HG03135 (cell line): ENCODE results near the gene KCNQ5.

ENCODE experiments used
- ATAC-seq: cut with Tn5 transposase; IDR thresholded peaks from one replicate; pipeline ENCODE4 v1.9.1; 2021; ENCODE audit warnings: mild to moderate bottlenecking, moderate library complexity; ENCODE audit not compliant: unreplicated experiment

The KCNQ5 gene

GRCh38 chr6:72832271-72832670 is 210.4 kb downstream of the KCNQ5 start:
- ATAC-seq, result no peak

DNA sequence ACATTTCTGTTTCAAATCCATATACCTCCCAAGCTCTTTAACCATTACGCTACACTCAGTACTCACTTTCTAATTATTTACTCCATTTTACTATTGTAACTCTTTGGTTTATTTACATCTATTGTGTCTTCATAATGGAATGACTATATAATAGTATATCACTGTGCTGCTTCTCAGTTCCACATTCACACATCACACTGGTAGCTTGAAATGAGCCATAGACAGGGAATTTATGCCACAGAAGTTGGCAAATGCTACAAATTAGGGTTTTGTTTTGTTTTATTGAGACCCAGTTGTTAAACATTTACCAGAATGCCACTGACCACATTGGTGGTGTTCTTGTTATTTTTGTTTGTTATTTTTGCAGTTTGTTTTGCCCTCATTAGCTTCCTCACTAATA is 213.9 kb downstream of the KCNQ5 start:
- ATAC-seq, result no peak

DNA sequence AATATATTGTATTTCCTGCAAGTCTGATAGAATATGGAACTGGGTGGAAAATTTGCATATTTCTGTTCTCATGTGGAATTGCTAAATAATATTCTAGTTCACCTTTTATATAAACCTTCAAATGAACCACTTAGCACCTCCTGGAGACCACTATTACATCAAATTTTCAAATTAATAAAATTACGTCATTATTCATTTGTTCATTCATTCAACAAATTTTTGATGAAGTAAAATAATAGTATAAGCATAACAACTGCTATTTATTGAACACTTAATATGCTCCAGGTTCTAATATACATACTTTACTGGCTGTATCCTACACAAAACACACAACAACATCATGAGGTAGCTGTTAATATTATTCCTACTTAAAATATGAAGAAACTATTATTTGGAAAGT is 215.1 kb downstream of the KCNQ5 start:
- no peak for ATAC-seq

DNA sequence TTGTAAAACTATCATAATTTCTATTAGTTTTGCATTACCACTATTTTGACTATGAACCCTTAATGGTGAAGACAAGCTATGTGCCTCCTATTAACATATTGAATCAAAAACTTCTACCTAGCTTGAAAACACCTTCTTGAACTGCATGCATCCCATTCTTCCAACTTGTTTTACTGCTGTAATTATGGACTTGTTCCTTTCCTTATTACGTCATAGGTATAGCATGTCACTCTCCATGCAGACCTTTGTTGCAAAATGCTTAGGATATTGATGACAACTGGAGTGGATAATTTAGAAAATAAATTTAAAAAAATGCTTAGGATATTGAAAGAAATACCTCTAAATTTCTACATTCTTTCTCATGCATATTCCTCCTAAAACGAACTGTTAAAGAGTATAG is 219.3 kb downstream of the KCNQ5 start:
- no peak for ATAC-seq

DNA sequence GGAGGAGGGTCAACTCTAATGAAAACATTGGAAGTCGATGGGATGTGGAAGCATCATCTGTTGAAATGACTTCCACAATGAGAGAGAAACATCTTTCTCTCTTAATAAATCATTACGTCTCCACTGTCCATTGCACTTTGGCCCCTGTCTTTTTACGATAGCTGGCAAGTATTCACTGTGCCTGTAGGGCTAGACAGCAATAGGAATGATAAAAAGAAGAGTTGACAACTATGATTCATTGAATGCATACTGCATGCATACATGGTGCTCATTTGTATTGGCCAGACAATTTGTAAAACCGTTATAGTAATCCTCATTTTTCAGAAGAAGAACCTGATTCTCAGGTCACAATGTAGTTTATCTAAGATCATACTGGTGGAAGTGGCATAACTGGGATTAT is 220.3 kb downstream of the KCNQ5 start:
- ATAC-seq, result no peak

DNA sequence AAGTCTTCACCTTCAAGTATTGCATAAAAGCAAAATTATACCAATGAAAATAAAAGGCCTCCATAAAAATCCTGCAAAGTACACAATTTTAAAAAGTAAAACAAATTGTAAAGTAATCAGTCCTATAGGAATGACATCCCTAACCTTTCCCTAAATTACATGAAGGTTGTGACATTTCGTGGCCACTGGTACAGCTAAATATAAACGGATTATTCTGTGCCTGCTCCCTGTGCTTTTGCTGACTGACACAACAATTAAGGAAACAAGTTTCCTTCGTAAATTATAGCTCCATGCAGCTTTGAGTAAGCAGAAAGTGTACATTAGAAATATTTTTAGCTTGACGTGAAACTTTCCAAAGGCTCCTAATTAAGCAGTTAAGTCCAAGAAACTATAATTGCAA is 222.8 kb downstream of the KCNQ5 start:
- no peak for ATAC-seq

- ATAC-seq, result no peak
Measured at GRCh38 chr6:72849346-72849745, 227.5 kb downstream of the KCNQ5 start.

DNA sequence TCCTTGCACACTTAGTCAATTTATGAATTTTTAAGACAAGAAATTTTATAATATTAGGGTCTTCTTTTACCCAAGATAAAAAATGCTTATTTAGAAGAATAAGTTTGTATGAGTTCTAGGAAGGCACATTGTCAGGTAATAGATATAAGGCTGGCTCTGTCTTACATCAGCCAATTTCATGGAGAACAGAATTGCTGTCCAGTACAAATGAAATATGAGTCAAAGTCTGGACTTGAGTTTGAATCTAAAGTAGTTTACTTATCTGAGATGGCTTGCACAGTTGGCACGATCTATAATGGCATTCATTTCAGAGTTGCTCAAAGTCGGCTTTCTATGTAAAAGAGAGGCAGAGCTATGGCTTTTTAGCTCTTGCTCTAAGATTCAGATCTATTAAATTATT is 228.2 kb downstream of the KCNQ5 start:
- no peak for ATAC-seq

- no peak for ATAC-seq
Measured at GRCh38 chr6:72850469-72850868, 228.6 kb downstream of the KCNQ5 start.

- no peak for ATAC-seq
Measured at GRCh38 chr6:72855471-72855870, 233.6 kb downstream of the KCNQ5 start.

GRCh38 chr6:72856801-72857200 is 234.9 kb downstream of the KCNQ5 start:
- ATAC-seq, result no peak

- no peak for ATAC-seq
Measured at GRCh38 chr6:72857791-72858585, 236.1 kb downstream of the KCNQ5 start.

GRCh38 chr6:72861059-72861458 is 239.2 kb downstream of the KCNQ5 start:
- ATAC-seq, result no peak

GRCh38 chr6:72861935-72862432 is 240.1 kb downstream of the KCNQ5 start:
- no peak for ATAC-seq

GRCh38 chr6:72863131-72863530 is 241.3 kb downstream of the KCNQ5 start:
- no peak for ATAC-seq

DNA sequence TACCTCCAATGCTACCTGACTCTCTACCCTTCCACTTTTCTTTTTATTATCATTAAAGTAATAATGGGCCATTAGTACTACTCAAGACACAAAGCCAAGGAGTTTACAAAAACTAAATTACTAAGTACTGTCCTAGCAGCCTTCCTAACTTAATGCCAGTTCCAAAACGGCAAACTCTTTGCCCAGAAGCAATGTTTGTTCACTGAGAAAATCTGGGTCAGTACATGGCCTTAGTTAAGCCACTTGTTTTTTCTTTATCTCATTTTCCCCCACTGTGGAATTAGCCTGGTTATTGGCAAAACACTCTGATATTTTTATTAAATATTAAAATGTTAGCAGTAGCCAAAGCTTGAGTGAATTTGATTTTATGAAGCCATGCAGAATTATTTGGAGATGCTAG is 242.4 kb downstream of the KCNQ5 start:
- no peak for ATAC-seq

- ATAC-seq, result no peak
Measured at GRCh38 chr6:72864799-72865198, 242.9 kb downstream of the KCNQ5 start.

DNA sequence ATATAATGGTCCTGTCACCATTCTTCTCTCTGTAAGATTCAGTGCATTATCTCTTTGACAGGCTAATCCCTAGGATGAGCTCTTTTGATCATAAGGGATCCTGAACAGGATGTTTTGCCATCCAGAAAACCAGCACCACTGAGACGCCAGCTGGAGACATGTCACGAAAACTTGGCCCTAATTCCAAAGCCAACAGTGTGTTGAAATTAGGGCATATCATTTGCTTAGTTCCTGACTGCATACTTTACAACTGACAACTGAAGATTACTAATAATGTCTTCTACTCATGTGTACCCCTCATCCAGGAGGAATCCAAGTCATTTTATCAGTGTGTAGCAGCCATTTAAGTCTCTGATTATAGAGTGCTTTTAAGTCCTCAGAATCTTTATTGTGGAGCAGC is 243.6 kb downstream of the KCNQ5 start:
- no peak for ATAC-seq

DNA sequence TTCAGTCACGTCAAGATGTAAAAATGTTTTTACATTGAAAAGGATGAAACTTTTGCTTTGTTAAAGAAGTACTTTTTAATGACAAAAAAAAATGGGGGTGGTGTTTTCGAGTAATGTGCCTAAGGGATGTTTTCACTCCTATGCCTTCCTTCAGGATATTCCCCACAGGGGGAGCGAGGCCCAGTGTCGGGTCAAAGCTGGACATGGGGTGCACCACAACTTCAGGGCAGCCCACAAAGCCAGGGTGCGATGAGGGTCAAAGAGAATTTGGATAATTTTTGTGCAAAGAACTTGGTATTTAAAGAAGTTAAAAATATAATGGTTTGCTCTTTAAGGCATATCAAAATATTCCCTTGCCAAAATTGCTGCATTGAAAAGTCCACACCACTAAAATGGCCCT is 247.8 kb downstream of the KCNQ5 start:
- no peak for ATAC-seq

- no peak for ATAC-seq
Measured at GRCh38 chr6:72873433-72873832, 251.6 kb downstream of the KCNQ5 start.

GRCh38 chr6:72876256-72876655 is 254.4 kb downstream of the KCNQ5 start:
- no peak for ATAC-seq

GRCh38 chr6:72886170-72886569 is 264.3 kb downstream of the KCNQ5 start:
- no peak for ATAC-seq

- no peak for ATAC-seq
Measured at GRCh38 chr6:72890233-72890632, 268.4 kb downstream of the KCNQ5 start.
